BE2C (cell line): ENCODE results near the gene DNAJB1.
"Not testable (repeated sequence)": the region's sequence is repeated elsewhere in the genome, so short reads cannot be mapped to it uniquely, and the experiment has no call there.

Source experiments
- DNase-seq: peaks from one replicate; pipeline ENCODE4 v3.0.0-alpha.2; 2020
- H3K27me3 ChIP-seq: fragments of 250-450 bp; sonication (Bioruptor Pico); 2 replicates; pipeline ENCODE4 v1.5.1; 2020; ENCODE audit warnings: mild to moderate bottlenecking
- H3K36me3 ChIP-seq: fragments of 250-450 bp; sonication (Bioruptor Pico); 2 replicates; pipeline ENCODE4 v1.5.1; 2020; ENCODE audit warnings: mild to moderate bottlenecking
- H3K4me1 ChIP-seq: fragments of 250-450 bp; sonication (Bioruptor Pico); 2 replicates; pipeline ENCODE4 v1.5.1; 2020
- H3K4me3 ChIP-seq: 2 replicates; pipeline ENCODE4 v1.5.1; 2011; ENCODE audit warnings: low read depth, low read length
- H3K9me3 ChIP-seq: fragments of 250-450 bp; sonication (Bioruptor Pico); 2 replicates; pipeline ENCODE4 v1.5.1; 2020
- TF ChIP-seq, protein P1 (sequence below): IDR thresholded peaks from 2 replicates; pipeline ENCODE4 v1.5.1; 2012; ENCODE audit warnings: mild to moderate bottlenecking, low read depth, low read length

DNAJB1 gene

DNA sequence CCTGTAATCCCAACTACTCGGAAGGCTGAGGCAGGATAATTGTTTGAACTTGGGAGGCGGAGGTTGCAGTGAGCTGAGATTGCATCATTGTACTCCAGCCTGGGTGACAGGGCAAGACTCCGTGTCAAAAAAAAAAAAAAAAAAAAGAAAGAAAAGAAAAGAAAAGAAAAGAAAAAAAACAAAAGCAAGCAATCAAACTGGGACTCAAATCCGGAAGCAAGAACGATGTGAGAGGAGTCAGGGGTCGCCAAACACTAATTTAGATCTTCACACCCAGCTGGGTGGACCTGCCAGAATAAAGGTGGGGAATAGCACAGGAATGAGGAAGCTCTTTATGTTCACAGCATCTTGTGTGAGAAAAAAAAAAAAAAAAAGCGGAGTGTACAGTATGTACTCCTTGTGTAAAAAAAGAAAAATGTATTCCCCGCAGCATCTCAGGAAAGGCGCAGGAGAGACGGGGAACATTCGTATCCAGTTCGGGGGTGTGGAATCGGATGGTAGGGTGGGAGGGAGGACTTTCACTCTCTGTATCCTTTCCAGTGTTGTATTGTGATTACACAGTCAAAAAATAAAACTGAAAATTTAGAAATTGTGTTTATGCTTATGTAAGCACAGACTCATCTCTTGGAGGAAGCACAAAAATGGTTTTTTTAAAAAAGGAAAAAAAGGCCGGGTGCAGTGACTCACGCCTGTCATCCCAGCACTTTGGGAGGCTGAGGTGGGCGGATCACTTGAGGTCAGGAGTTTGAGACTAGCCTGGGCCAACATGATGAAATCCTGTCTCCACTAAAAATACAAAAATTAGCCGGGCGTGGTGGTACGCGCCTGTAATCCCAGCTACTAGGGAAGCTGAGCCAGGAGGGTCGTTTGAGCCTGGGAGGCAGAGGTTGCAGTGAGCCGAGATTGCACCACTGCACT is 7.6 kb downstream of the DNAJB1 start:
- DNase-seq: no peak
- H3K4me1 ChIP-seq: no peaks in the 10 kb centered on the region

DNA sequence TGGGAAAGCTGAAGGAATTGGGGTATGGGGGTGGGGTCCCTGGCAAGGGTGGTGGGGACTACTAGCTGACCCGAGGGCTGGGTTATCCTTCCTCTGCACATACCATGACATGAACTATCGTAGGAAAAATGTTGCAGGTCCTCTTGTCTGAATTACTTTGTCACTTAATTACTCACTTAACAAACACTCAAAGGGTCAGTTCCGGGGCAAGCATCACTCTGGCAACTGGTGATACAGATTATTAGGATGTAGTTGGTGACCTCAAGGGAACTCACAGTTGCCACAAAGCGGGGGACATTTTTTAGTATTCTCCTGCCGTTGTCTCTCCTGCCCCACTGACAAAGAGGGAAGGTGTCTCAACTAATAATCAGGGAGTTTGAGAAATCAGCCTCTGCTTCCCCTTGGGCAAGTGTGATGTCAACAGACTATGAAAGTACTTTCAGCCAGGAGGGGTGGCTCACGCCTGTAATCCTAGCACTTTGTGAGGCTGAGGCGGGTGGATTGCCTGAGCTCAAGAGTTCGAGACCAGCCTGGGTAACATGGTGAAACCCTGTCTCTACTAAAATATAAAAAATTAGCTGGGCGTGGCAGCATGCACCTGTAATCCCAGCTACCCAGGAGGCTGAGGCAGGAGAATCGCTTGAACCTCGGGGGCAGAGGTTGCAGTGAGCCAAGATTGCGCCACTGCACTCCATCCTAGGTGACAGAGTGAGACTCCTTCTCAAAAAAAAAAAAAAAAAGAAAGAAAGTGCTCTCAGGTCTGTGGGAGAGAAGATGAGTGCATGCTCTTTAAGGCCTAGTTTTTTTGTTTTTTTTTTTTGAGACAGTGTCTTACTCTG is 10.3 kb downstream of the DNAJB1 start:
- Histone ChIP-seq H3K4me3 (no peak overlapping the region), H3K4me1 (no peaks in the 10 kb centered on the region), H3K36me3 (no peaks in the 10 kb centered on the region), H3K27me3 (no peaks in the 10 kb centered on the region), H3K9me3 (no peaks in the 10 kb centered on the region)
- TF ChIP-seq, protein P1, sequence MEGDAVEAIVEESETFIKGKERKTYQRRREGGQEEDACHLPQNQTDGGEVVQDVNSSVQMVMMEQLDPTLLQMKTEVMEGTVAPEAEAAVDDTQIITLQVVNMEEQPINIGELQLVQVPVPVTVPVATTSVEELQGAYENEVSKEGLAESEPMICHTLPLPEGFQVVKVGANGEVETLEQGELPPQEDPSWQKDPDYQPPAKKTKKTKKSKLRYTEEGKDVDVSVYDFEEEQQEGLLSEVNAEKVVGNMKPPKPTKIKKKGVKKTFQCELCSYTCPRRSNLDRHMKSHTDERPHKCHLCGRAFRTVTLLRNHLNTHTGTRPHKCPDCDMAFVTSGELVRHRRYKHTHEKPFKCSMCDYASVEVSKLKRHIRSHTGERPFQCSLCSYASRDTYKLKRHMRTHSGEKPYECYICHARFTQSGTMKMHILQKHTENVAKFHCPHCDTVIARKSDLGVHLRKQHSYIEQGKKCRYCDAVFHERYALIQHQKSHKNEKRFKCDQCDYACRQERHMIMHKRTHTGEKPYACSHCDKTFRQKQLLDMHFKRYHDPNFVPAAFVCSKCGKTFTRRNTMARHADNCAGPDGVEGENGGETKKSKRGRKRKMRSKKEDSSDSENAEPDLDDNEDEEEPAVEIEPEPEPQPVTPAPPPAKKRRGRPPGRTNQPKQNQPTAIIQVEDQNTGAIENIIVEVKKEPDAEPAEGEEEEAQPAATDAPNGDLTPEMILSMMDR: no peak
- no peak for DNase-seq

More for the DNA sequence above, 7.6 kb downstream of the DNAJB1 start:
- no peak overlapping the region for H3K4me3 ChIP-seq
- TF ChIP-seq, protein P1: no peak
- H3K9me3 ChIP-seq: no peaks in the 10 kb centered on the region
- H3K36me3 ChIP-seq: peaks cover 13% of the 10 kb centered on the region
- H3K27me3 ChIP-seq: no peaks in the 10 kb centered on the region

DNA sequence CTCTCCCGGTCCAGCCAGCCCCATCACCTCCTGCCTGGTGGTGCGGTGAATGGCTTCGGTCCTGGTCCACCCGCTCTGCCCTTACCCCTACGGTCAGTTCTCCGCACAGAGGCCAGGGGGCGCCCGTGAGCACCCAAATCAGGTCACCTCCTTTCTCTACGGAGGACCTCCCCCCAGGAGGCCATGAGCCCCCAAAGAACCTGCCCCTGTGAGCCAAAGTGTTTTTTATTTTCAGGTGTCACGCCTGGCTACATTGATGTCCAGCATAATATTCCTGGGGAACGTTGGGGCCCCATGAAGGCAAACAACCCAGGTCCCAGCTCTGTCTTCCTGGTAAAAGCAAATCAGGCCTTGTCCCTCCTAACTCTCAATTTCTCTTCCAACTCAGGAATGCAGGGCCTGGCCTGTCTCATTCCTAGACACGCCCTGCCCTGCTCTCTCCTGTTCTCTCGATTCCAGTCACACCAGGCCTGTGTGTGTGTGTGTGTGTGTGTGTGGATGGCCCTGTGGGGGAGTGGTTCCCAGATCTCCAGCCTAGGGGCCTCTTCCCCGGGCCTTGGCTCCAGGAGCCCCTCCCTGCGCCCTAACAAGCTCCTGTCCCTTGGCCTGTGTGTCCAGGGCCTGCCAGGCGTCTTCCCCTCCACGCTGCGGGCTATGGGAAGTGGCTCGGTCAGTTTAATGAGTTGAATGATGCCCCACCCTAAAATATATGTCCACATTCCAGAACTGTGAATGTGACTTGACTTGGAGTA is 12.5 kb downstream of the DNAJB1 start:
- Histone ChIP-seq H3K4me1 (no peaks in the 10 kb centered on the region), H3K27me3 (no peaks in the 10 kb centered on the region), H3K4me3 (no peak overlapping the region), H3K9me3 (no peaks in the 10 kb centered on the region), H3K36me3 (no peaks in the 10 kb centered on the region)
- TF ChIP-seq, protein P1: peak; percentile 77
- peak; percentile 58 for DNase-seq

DNA sequence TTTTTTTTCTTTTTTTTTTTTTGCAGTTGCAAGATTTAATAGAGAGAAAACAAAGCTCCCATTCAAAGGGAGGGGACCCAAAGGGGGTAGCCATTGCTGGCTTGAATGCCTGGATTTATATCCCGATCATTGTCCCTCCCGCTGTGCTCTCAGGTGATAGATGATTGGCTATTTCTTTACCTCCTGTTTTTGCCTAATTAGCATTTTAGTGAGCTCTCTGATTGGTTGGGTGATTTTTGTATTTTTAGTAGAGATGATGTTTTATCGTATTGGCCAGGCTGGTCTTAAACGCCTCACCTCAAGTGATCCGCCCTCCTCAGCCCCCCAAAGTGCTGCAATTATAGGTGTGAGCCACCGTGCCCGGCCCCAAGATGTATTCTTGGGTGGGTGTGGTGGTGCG is 13.6 kb downstream of the DNAJB1 start:
- DNase-seq, H3K4me1 ChIP-seq, H3K36me3 ChIP-seq, H3K27me3 ChIP-seq, H3K9me3 ChIP-seq, H3K4me3 ChIP-seq: not testable (repeated sequence)

DNA sequence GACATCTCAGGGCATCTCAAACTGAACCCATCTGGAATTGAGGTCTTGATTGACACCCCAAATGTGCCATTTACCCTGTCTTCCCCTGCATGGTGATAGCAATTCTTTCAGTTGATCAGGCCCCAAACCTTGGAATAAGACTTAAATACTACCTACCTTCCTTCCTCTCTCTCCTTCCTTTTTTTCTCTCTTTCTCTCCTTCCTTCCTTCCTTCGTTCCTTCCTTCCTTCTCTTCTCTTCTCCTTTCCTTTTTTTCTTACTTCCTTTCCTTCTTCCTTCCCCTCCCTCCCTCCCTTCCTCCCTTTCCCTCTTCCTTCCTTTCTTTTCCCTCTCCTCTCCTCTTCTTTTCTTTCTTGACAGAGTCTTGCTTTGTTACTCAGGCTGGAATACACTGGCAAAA is 14.9 kb downstream of the DNAJB1 start:
- no peaks in the 10 kb centered on the region for H3K27me3 ChIP-seq
- H3K9me3 ChIP-seq: no peaks in the 10 kb centered on the region
- H3K4me1 ChIP-seq: no peaks in the 10 kb centered on the region
- no peak overlapping the region for H3K4me3 ChIP-seq
- no peaks in the 10 kb centered on the region for H3K36me3 ChIP-seq
- TF ChIP-seq, protein P1: no peak
- no peak for DNase-seq
